ENCODE data around the gene GASK1B. TPM values are rescaled to one million over a fixed set of nuclear protein-coding genes. Genes with fewer than 3 reads are reported as not detected.
A peak's percentile ranks its signal among the peaks of the same experiment; 100 is the strongest.

Gene GASK1B
- total and polyA plus RNA-seq, 5 donors from 2014 or later = not detected

GRCh38 chr4:158179465-158179864, 6.6 kb upstream of the GASK1B start:
- H3K4me1 Mint-ChIP-seq = no peaks in the 10 kb centered on the region
- H3K36me3 ChIP-seq (ENCODE audit: control insufficient read depth, insufficient read depth, low read length) = no peaks in the 10 kb centered on the region
- no peak overlapping the region for H3K4me3 ChIP-seq (ENCODE audit: low read depth, low read length)
- ATAC-seq (ENCODE audit: low read depth in 2 of 2) (no peak), DNase-seq (no peak)
- H3K36me3 Mint-ChIP-seq = no peaks in the 10 kb centered on the region
- no peaks in the 10 kb centered on the region for H3K27me3 ChIP-seq (ENCODE audit: control insufficient read depth, insufficient read depth, low read length)
- H3K4me1 ChIP-seq (ENCODE audit: control insufficient read depth, insufficient read depth, low read length, poor library complexity, severe bottlenecking) = no peaks in the 10 kb centered on the region
- no peak overlapping the region for H3K4me3 Mint-ChIP-seq
- H3K27me3 Mint-ChIP-seq = peaks cover 4% of the 10 kb centered on the region
- peaks cover 0 to 3% (median 0%) of the 10 kb centered on the region in 7 donors for H3K9me3 Mint-ChIP-seq
- no peak overlapping the region for H3K27ac ChIP-seq (ENCODE audit: insufficient read depth, low read length, poor library complexity, severe bottlenecking)
- no peaks in the 10 kb centered on the region for H3K9me3 ChIP-seq (ENCODE audit: control insufficient read depth in 2 of 2, low read length in 2 of 2)
- no peak overlapping the region for H3K27ac Mint-ChIP-seq

GRCh38 chr4:158176776-158177175, 4.0 kb upstream of the GASK1B start:
- Mint-ChIP-seq H3K27me3 (peaks cover 8% of the 10 kb centered on the region), H3K9me3 (peaks cover 0 to 3% (median 0%) of the 10 kb centered on the region in 7 donors), H3K36me3 (no peaks in the 10 kb centered on the region), H3K4me1 (peaks cover 0 to 2% (median 0%) of the 10 kb centered on the region in 4 donors), H3K27ac (no peak overlapping the region), H3K4me3 (no peak overlapping the region)
- ATAC-seq (ENCODE audit: low read depth in 2 of 2) (no peak), DNase-seq (no peak)
- Histone ChIP-seq H3K9me3 (ENCODE audit: control insufficient read depth in 2 of 2, low read length in 2 of 2) (no peaks in the 10 kb centered on the region), H3K4me1 (ENCODE audit: control insufficient read depth, insufficient read depth, low read length, poor library complexity, severe bottlenecking) (no peaks in the 10 kb centered on the region), H3K27ac (ENCODE audit: insufficient read depth, low read length, poor library complexity, severe bottlenecking) (no peak overlapping the region), H3K36me3 (ENCODE audit: control insufficient read depth, insufficient read depth, low read length) (no peaks in the 10 kb centered on the region), H3K4me3 (ENCODE audit: low read depth, low read length) (no peak overlapping the region), H3K27me3 (ENCODE audit: control insufficient read depth, insufficient read depth, low read length) (no peaks in the 10 kb centered on the region)

GRCh38 chr4:158176108-158176507, 3.3 kb upstream of the GASK1B start:
- H3K9me3 Mint-ChIP-seq = peaks cover 0 to 3% (median 0%) of the 10 kb centered on the region in 7 donors
- H3K4me1 Mint-ChIP-seq = peaks cover 0 to 2% (median 0%) of the 10 kb centered on the region in 4 donors
- no peaks in the 10 kb centered on the region for H3K27me3 ChIP-seq (ENCODE audit: control insufficient read depth, insufficient read depth, low read length)
- no peak overlapping the region for H3K4me3 ChIP-seq (ENCODE audit: low read depth, low read length)
- no peaks in the 10 kb centered on the region for H3K36me3 ChIP-seq (ENCODE audit: control insufficient read depth, insufficient read depth, low read length)
- H3K9me3 ChIP-seq (ENCODE audit: control insufficient read depth in 2 of 2, low read length in 2 of 2) = no peaks in the 10 kb centered on the region
- no peak overlapping the region for H3K27ac ChIP-seq (ENCODE audit: insufficient read depth, low read length, poor library complexity, severe bottlenecking)
- ATAC-seq (ENCODE audit: low read depth in 2 of 2) = no peak
- peaks cover 8% of the 10 kb centered on the region for H3K27me3 Mint-ChIP-seq
- no peak for DNase-seq
- H3K4me3 Mint-ChIP-seq = no peak overlapping the region
- no peaks in the 10 kb centered on the region for H3K36me3 Mint-ChIP-seq
- no peak overlapping the region for H3K27ac Mint-ChIP-seq
- H3K4me1 ChIP-seq (ENCODE audit: control insufficient read depth, insufficient read depth, low read length, poor library complexity, severe bottlenecking) = no peaks in the 10 kb centered on the region

GRCh38 chr4:158170691-158171561, 1.9 kb downstream of the GASK1B start:
- H3K36me3 ChIP-seq (ENCODE audit: control insufficient read depth, insufficient read depth, low read length) = no peaks in the 10 kb centered on the region
- peaks cover 13% of the 10 kb centered on the region for H3K27me3 Mint-ChIP-seq
- H3K36me3 Mint-ChIP-seq = no peaks in the 10 kb centered on the region
- H3K9me3 Mint-ChIP-seq = no peaks in the 10 kb centered on the region
- no peak overlapping the region for H3K4me3 ChIP-seq (ENCODE audit: low read depth, low read length)
- peaks cover 0 to 2% (median 0%) of the 10 kb centered on the region in 4 donors for H3K4me1 Mint-ChIP-seq
- no peak overlapping the region for H3K4me3 Mint-ChIP-seq
- ATAC-seq (ENCODE audit: low read depth in 2 of 2) (no peak), DNase-seq (peak in 1 of 3 donors; percentile 4)
- H3K4me1 ChIP-seq (ENCODE audit: control insufficient read depth, insufficient read depth, low read length, poor library complexity, severe bottlenecking) = no peaks in the 10 kb centered on the region
- H3K27ac ChIP-seq (ENCODE audit: insufficient read depth, low read length, poor library complexity, severe bottlenecking) = no peak overlapping the region
- H3K9me3 ChIP-seq (ENCODE audit: control insufficient read depth in 2 of 2, low read length in 2 of 2) = no peaks in the 10 kb centered on the region
- H3K27ac Mint-ChIP-seq = no peak overlapping the region
- no peaks in the 10 kb centered on the region for H3K27me3 ChIP-seq (ENCODE audit: control insufficient read depth, insufficient read depth, low read length)

GRCh38 chr4:158169931-158170690, 2.7 kb downstream of the GASK1B start:
- Mint-ChIP-seq H3K27me3 (peaks cover 13% of the 10 kb centered on the region), H3K27ac (no peak overlapping the region), H3K4me3 (no peak overlapping the region), H3K36me3 (no peaks in the 10 kb centered on the region), H3K4me1 (peaks cover 0 to 2% (median 0%) of the 10 kb centered on the region in 4 donors), H3K9me3 (no peaks in the 10 kb centered on the region)
- Histone ChIP-seq H3K27me3 (ENCODE audit: control insufficient read depth, insufficient read depth, low read length) (no peaks in the 10 kb centered on the region), H3K27ac (ENCODE audit: insufficient read depth, low read length, poor library complexity, severe bottlenecking) (no peak overlapping the region), H3K9me3 (ENCODE audit: control insufficient read depth in 2 of 2, low read length in 2 of 2) (no peaks in the 10 kb centered on the region), H3K36me3 (ENCODE audit: control insufficient read depth, insufficient read depth, low read length) (no peaks in the 10 kb centered on the region), H3K4me1 (ENCODE audit: control insufficient read depth, insufficient read depth, low read length, poor library complexity, severe bottlenecking) (no peaks in the 10 kb centered on the region), H3K4me3 (ENCODE audit: low read depth, low read length) (no peak overlapping the region)
- ATAC-seq (ENCODE audit: low read depth in 2 of 2) (no peak), DNase-seq (no peak)

- no peaks in the 10 kb centered on the region for H3K27me3 ChIP-seq (ENCODE audit: control insufficient read depth, insufficient read depth, low read length)
- no peak for ATAC-seq (ENCODE audit: low read depth in 2 of 2)
- DNase-seq = no peak
- H3K27me3 Mint-ChIP-seq = peaks cover 9% of the 10 kb centered on the region
- no peaks in the 10 kb centered on the region for H3K36me3 Mint-ChIP-seq
- H3K27ac Mint-ChIP-seq = no peak overlapping the region
- peaks cover 0 to 2% (median 0%) of the 10 kb centered on the region in 4 donors for H3K4me1 Mint-ChIP-seq
- H3K4me3 ChIP-seq (ENCODE audit: low read depth, low read length) = no peak overlapping the region
- H3K9me3 Mint-ChIP-seq = no peaks in the 10 kb centered on the region
- no peaks in the 10 kb centered on the region for H3K36me3 ChIP-seq (ENCODE audit: control insufficient read depth, insufficient read depth, low read length)
- H3K4me1 ChIP-seq (ENCODE audit: control insufficient read depth, insufficient read depth, low read length, poor library complexity, severe bottlenecking) = no peaks in the 10 kb centered on the region
- H3K4me3 Mint-ChIP-seq = no peak overlapping the region
- H3K27ac ChIP-seq (ENCODE audit: insufficient read depth, low read length, poor library complexity, severe bottlenecking) = no peak overlapping the region
- H3K9me3 ChIP-seq (ENCODE audit: control insufficient read depth in 2 of 2, low read length in 2 of 2) = no peaks in the 10 kb centered on the region
These were observed 3.3 kb downstream of the GASK1B start for GRCh38 chr4:158169506-158169905.

- ATAC-seq (ENCODE audit: low read depth in 2 of 2) (no peak), DNase-seq (no peak)
- no peak overlapping the region for H3K4me3 Mint-ChIP-seq
- H3K27ac ChIP-seq (ENCODE audit: insufficient read depth, low read length, poor library complexity, severe bottlenecking) = no peak overlapping the region
- H3K4me1 ChIP-seq (ENCODE audit: control insufficient read depth, insufficient read depth, low read length, poor library complexity, severe bottlenecking) = no peaks in the 10 kb centered on the region
- no peak overlapping the region for H3K4me3 ChIP-seq (ENCODE audit: low read depth, low read length)
- H3K36me3 ChIP-seq (ENCODE audit: control insufficient read depth, insufficient read depth, low read length) = no peaks in the 10 kb centered on the region
- H3K36me3 Mint-ChIP-seq = no peaks in the 10 kb centered on the region
- peaks cover 9% of the 10 kb centered on the region for H3K27me3 Mint-ChIP-seq
- H3K27me3 ChIP-seq (ENCODE audit: control insufficient read depth, insufficient read depth, low read length) = no peaks in the 10 kb centered on the region
- H3K9me3 Mint-ChIP-seq = no peaks in the 10 kb centered on the region
- no peaks in the 10 kb centered on the region for H3K9me3 ChIP-seq (ENCODE audit: control insufficient read depth in 2 of 2, low read length in 2 of 2)
- peaks cover 0 to 2% (median 0%) of the 10 kb centered on the region in 4 donors for H3K4me1 Mint-ChIP-seq
- H3K27ac Mint-ChIP-seq = no peak overlapping the region
These were observed 4.2 kb downstream of the GASK1B start for GRCh38 chr4:158168606-158169005.
